ENCODE measurements around the gene HMX1.

DNA sequence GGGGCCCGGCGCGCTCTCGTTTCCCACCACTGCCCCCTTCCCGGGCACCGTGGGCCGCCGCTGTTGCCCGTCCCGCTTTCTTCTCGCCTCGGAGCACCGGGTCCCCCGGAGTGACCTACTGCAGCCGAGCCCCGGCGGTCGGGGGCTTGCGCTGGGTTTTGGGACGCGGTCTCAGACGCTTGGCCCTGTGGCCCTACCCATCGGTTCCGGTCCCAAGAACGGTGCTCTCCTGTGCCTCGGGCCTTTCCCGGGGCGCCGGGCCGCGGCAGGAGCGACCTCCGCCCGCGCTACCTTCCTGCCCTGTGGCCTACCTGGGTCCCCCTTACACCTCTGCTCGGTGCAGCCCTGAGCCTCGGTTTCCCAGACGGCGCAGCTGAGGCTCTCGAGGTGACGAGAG is 21.6 kb upstream of the HMX1 start:
- TF ChIP-seq, protein P1, sequence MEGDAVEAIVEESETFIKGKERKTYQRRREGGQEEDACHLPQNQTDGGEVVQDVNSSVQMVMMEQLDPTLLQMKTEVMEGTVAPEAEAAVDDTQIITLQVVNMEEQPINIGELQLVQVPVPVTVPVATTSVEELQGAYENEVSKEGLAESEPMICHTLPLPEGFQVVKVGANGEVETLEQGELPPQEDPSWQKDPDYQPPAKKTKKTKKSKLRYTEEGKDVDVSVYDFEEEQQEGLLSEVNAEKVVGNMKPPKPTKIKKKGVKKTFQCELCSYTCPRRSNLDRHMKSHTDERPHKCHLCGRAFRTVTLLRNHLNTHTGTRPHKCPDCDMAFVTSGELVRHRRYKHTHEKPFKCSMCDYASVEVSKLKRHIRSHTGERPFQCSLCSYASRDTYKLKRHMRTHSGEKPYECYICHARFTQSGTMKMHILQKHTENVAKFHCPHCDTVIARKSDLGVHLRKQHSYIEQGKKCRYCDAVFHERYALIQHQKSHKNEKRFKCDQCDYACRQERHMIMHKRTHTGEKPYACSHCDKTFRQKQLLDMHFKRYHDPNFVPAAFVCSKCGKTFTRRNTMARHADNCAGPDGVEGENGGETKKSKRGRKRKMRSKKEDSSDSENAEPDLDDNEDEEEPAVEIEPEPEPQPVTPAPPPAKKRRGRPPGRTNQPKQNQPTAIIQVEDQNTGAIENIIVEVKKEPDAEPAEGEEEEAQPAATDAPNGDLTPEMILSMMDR (IDR thresholded peaks at IDR 0.05) = no peak
- TF ChIP-seq EZH2phosphoT487 (IDR thresholded peaks at IDR 0.05; ENCODE audit: borderline replicate concordance, low read depth) (no peak), CHD2 (IDR thresholded peaks at IDR 0.05; ENCODE audit: low read length, partially characterized antibody) (no peak), SIN3A (IDR thresholded peaks at IDR 0.05; ENCODE audit: borderline replicate concordance, low read depth, low read length) (no peak), POLR2AphosphoS5 (IDR thresholded peaks at IDR 0.05; ENCODE audit: low read depth, low read length) (no peak), RAD21 (IDR thresholded peaks at IDR 0.05; ENCODE audit: low read length) (no peak), EP300 (IDR thresholded peaks at IDR 0.05; ENCODE audit: borderline replicate concordance in 1 of 2, low read depth in 1 of 2, low read length in 1 of 2) (no peak), JUND (IDR thresholded peaks at IDR 0.05) (no peak), TCF12 (IDR thresholded peaks at IDR 0.05) (no peak)
- TF ChIP-seq, protein P2, sequence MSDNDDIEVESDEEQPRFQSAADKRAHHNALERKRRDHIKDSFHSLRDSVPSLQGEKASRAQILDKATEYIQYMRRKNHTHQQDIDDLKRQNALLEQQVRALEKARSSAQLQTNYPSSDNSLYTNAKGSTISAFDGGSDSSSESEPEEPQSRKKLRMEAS (IDR thresholded peaks at IDR 0.05; ENCODE audit: low read depth) = no peak
- TF ChIP-seq, protein P3, sequence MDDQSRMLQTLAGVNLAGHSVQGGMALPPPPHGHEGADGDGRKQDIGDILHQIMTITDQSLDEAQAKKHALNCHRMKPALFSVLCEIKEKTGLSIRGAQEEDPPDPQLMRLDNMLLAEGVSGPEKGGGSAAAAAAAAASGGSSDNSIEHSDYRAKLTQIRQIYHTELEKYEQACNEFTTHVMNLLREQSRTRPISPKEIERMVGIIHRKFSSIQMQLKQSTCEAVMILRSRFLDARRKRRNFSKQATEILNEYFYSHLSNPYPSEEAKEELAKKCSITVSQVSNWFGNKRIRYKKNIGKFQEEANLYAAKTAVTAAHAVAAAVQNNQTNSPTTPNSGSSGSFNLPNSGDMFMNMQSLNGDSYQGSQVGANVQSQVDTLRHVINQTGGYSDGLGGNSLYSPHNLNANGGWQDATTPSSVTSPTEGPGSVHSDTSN (IDR thresholded peaks at IDR 0.05) = no peak
- TF ChIP-seq, protein P4, sequence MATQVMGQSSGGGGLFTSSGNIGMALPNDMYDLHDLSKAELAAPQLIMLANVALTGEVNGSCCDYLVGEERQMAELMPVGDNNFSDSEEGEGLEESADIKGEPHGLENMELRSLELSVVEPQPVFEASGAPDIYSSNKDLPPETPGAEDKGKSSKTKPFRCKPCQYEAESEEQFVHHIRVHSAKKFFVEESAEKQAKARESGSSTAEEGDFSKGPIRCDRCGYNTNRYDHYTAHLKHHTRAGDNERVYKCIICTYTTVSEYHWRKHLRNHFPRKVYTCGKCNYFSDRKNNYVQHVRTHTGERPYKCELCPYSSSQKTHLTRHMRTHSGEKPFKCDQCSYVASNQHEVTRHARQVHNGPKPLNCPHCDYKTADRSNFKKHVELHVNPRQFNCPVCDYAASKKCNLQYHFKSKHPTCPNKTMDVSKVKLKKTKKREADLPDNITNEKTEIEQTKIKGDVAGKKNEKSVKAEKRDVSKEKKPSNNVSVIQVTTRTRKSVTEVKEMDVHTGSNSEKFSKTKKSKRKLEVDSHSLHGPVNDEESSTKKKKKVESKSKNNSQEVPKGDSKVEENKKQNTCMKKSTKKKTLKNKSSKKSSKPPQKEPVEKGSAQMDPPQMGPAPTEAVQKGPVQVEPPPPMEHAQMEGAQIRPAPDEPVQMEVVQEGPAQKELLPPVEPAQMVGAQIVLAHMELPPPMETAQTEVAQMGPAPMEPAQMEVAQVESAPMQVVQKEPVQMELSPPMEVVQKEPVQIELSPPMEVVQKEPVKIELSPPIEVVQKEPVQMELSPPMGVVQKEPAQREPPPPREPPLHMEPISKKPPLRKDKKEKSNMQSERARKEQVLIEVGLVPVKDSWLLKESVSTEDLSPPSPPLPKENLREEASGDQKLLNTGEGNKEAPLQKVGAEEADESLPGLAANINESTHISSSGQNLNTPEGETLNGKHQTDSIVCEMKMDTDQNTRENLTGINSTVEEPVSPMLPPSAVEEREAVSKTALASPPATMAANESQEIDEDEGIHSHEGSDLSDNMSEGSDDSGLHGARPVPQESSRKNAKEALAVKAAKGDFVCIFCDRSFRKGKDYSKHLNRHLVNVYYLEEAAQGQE (IDR thresholded peaks at IDR 0.05; ENCODE audit: low read depth, low read length) = no peak

Measured in SK-N-SH (cell line).